Stimulated activated CD8-positive, alpha-beta memory T cell treated with anti-CD3 and anti-CD28 coated beads, Interleukin-12 subunit alpha, Interleukin-12 subunit beta, amount 100 ng/mL, for 4 hours (primary cell): ENCODE measurements around the gene FSIP2.

Experiments
- DNase-seq: peaks from one replicate; pipeline ENCODE4 v3.0.0-alpha.2; 2020; ENCODE audit warnings: low read depth

Gene FSIP2

DNA sequence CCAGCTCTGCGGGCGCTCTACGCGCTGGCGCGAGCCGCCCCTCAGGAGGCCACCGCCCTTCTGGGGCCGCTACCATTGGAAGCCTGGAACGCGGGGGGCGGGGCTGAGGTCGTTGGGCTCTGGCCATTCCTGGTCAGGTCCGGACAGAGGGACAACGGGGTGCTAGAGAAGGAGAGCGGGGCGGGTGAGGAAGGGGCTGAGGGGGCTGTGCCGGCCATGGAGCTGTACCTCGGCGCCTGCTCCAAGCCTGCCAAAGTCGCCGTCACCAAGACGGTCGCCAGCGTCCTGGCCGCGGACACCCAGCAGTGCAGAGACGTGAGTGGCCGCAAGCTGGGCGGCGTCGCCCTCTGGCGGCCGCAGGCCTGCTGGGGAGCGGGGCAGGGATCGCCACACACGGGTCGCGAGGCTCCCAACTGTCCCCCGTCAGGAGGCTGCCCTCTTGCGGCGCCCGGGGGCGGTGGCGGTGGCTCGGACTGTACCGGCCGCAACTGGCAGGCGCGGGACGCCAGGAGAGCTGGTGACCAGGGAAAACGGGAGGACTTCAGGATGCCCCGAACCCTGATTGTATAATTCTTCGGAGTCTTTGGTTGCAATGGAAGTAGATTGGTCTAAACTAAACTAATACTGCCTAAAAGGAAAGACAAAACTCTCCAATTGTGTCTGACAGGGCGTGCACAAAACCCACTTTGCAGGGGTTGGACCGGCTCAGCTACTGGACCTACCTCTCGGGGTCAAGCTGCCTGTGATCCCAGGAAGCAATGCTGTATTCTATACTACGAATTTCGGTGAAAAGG lies at the start of gene FSIP2:
Gene FSIP2, plus strand, starts transcription at position 126 of the 794 bp plus-strand sequence. Its CDS starts 91 bp downstream, at position 217.
- DNase-seq = no peak

DNA sequence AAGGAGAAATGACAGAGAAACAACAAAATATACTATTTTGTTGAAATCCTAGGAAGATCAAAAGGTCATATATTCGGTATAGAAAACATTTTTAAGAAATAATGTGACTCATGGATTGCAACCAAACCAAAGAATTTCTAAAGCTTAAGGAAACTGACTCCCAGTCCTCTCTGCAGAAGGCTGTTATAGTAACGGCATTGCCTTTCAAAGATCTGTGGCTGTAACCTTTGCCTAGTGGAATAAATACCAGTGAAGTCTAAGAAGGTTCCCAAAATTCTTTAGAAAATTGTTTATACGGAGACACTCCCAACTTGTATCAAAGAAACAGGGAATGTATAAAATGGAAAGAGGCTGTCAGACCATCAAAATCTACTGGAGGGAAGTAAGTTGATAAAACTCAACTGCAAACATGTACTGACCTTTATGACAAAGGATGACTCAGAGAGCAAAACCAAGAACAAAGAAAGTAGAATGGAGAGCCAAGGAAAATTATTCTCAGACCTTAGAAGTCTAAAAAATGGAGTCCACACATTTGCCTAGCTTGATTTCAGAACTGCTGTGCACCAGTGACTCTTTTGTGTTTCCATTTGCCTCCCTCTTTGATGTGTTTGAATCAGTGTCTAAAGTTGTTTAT lies 48.6 kb upstream of the FSIP2 start:
- DNase-seq = no peak

- DNase-seq = no peak
Measured at GRCh38 chr2:185695711-185696235, 42.8 kb upstream of the FSIP2 start.

DNA sequence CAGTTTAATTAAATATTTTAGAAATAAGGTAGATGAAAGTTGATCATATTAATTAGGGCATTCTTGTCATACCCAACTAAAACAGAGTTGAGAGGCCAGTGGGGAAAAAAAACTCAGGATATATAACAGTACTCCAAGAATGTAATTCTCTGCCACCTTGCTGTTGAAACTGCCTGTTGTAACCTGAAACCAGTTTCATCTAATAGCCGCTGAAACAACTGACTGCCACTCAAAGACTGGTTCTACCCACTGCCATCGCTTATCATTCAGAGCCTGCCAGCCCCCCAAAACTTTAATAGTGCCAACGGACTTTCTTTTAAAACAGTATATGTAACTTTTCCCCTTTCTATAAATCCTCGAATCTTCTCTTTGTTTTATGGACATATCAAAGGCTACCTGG lies 37.7 kb upstream of the FSIP2 start:
- no peak for DNase-seq

GRCh38 chr2:185734658-185735057 lies 3.9 kb upstream of the FSIP2 start:
- DNase-seq = no peak

DNA sequence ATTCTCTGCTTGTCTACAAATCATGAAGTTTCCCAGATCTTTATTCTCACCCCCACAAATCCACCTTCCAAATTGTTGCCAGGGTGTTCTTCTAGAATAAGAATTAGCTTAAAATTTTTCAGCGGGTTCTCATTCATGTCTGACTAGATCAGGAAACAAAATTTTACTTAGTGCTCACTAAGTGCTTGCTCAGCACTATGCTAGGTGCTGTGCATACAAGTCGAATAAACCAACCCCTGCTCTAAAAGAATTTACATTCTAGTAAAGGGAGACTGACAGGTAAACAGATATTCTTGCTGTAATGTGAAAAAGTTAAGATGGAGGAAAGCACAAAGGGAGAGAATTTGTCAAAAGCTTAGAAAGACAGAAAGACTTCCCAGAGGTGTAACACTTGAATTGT lies 2.4 kb upstream of the FSIP2 start:
- no peak for DNase-seq

DNA sequence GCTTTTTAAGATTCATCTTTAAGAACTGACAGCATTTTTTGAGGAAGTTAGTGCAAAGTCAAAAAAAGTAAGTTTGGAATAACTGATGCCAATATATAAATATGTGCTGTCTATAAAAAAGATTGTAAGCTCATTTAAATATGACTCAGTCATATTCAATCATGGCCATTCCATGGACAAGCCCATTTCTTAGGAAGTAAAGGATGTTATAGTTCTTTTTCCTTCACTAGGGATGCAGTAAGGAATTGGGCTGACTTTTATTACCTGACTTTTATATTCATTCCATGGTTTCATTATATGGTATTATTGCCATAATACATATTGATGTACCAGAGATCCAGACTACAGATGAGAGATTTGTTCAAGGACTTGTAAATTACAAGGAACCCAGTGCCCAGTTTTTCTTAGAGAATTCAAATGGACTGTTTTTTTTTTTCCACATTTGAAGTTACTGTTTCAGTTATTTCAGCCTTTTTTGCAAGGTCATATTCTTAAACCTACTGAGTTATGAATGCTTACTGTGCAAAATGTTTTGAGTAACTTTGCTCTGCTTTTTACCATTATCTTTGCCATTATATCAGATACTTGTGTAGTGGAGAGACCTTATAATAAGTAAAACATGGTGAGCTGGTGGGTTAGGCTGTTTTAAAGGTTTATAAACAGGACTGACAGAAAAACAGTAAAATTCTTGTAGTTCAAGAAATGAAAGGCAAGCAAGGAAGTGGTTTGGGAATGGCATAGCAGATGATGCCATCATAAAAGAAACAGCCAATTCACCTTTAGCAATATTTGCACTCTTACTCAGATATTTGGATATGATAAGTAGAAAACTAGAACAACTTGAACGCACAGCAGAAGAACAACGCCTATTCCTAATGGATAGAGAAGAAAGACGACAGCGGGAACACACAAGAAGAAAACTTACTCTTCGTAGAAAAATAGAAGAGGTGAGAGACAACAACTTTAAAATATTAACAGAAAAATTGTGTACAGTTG lies 7.6 kb downstream of the FSIP2 start:
- no peak for DNase-seq

DNA sequence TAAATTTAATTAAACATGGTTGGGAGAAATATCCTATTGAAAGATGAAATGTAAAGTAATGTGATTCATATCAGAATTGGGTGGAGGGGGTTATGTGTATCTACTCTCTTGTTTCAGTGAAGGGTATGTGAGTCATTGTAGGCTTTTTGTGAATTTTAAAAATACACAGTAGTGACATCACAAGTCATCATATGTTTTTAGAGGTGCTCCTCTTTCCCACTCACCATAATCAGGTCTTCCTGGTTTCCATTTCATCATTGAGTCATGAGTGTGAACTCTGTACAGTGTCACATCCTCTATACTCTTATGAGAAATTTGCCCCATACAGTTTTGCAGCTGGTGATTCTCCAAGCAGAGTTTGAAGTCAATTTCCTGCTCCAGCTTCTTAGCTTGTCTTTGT lies 18.8 kb downstream of the FSIP2 start:
- DNase-seq = no peak

GRCh38 chr2:185771396-185771795 lies 32.8 kb downstream of the FSIP2 start:
- DNase-seq = no peak

DNA sequence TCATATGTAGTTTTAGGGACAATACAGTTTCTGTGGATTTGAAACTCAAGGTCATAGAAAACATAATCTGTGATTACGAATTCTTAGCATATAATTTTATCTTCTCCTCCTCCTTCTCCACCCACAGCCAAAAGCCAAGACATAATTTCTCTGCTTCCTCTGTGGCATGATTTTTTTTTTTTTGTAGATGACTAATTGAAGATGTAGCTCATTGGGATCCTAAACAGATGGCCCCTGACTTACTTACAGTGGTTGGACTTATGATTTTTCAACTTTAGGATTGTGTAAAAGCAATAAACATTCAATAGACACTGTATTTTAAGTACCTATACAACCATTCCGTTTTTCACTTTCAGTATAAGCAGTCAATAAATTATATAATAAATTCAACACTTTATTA lies 42.3 kb downstream of the FSIP2 start:
- no peak for DNase-seq

DNA sequence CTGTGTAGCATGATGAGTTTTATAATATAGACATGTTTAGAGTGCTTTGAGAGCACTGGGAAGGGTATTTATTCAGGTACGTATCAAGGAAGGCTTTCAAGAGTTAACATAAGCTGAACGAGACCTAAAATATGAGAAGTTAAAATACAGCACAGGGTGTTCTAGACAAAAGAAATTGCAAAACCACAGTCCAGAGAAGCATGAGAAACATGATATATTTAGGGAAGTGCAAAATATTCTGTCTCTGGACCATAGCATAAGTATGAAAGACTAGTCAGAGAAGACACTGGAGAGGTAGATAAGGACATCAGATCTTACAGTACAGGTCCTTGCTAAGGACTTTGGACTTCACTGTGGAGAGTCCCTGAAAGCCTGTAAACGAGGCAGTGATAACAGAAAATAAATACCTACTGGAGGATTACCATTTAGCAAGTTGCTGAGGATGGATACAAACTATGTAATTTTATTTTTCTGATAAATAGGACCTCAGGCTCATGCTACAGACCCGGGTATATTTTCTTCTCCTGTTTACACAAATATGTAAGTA lies 43.7 kb downstream of the FSIP2 start:
- DNase-seq = no peak

DNA sequence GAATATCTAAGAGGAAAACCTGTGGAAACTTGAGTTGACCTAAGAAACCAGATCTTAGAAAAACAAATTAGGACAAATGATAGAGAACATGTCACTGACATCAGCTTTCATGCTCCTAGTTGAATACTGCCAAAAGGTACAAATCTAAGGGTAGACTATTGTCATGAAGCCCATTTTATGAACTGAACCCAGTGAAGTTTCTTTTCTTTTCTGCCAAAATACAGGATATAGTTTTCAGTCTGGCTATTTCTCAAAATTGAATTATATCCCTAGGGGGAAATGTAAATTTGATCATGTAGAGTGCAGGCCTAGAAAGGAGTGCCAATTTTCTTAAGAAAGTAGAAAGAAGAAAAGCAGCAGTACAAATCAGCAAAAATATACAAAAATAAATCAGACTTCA lies 46.6 kb downstream of the FSIP2 start:
- no peak for DNase-seq

DNA sequence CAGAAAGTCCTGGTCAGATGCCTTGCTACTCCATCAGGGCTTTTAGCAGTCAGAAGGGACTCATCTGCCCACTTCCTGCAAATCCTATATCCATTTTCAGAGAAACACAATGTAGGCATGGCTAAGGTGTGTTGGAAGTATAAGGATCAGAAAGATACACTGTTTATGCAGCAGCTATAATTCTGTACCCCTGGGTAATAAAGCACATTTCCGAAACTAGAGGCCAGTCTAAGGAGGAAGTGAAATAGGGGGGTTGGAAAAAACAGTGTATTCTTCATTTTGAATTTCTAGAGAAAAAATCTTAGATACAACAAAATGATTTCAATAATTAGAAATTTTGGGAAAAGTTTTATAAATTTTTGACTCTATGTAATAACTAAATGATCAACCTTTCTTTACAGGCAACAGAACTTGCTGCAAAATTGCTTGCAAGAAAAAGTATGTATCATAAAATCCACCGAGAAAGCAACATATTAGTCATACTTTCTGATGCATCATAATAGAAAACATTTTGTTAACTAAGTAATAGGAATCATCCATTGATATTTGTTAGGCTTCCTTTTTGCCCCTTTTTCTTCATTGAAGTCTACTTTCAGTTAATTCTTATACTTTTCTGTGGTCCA lies 47.4 kb downstream of the FSIP2 start:
- no peak for DNase-seq

DNA sequence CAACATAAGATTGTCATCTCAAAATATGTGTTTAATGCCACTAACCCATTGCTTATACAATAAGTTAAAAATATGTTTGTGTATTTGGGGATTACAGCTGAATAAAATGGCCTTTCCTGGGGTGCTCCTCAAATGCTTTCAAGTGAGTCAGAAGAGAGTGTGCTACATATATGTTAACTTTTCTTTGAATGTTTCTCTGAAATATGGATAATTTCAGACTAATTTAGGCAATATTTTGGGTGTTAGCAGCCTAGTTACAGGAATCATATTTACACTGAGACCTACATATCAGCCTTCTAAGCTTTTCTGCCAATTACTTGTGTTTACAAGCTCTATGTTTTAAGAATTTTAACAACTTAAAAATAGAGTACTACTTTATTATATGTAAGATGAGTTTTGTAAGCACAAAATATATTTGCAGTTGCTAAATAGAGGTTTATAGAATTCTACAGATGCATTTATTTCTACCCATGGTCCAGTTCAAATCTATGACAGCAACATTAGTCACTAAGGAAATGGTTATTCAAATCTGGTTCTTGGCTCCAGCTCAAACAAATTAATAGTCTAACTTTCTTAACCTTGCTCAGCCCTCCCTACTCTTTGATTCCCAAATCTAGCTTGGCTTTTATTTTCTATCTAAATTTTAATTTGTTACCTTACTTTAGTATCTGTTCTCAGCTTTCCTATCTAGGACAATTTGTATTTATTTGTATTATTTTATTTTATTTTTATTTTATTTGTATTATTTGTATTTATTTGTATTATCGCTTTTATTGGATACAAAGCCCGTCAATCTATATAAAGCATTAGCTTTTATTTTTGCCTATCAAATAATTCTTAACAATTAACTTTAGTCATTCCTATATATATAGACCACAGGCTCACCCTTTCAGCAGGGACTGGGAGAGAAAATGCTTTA lies 48.9 kb downstream of the FSIP2 start:
- DNase-seq = no peak

DNA sequence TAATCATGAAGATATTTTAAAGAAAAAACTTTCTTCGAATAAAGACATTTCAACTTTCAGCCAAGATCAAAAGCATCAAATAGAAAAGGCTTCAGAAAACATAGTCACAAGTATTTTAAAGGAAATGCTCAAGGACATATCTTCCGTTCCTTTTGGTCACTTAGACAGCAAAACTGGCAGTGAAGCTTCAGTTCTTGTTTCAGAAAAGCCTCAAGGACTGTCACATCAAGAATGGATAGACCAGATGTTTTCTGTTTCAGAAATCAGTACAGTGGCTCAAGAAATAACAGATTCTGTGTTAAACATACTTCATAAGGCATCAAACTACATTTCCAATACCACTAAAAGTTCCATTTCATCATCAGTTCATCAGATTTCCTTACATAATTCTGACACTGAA lies 51.8 kb downstream of the FSIP2 start:
- DNase-seq = no peak

GRCh38 chr2:185793532-185794345 lies 55.1 kb downstream of the FSIP2 start:
- no peak for DNase-seq

DNA sequence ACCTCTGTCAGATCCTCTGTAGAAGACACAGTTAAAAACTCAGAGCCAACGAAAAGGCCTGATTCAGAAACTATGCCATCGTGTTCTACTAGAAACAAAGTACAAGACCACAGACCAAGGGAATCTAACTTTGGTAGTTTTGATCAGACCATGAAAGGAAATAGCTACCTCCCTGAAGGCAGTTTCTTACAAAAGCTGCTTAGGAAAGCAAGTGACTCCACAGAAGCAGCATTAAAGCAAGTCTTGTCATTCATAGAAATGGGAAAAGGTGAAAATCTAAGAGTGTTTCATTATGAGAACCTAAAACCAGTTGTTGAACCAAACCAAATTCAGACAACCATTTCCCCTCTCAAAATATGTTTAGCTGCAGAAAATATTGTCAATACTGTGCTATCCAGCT lies 58.2 kb downstream of the FSIP2 start:
- DNase-seq = no peak

- no peak for DNase-seq
Measured at GRCh38 chr2:185802926-185803325, 64.3 kb downstream of the FSIP2 start.

- no peak for DNase-seq
Measured at GRCh38 chr2:185806783-185807182, 68.2 kb downstream of the FSIP2 start.

DNA sequence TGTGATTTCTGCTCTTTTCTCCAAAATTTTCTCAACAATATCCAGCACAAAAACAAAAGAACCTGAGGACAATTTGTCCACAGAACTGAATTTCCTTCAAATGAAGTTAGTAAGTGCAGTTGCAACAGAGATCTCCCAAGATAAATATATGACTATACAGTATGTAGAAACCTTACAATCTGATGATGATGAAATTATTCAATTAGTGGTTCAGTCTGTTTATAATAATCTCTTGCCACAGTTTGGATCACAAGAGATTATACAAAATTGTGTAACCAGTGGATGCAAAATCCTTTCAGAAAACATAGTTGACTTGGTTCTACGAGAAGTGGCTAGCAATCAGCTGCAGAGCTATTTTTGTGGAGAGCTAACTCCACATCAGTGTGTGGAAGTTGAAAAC lies 68.7 kb downstream of the FSIP2 start:
- no peak for DNase-seq
